KMS-11 (cell line): ENCODE results near the gene PSMC2.

Experiments used
- H2AFZ ChIP-seq: fragments of 200-600 bp; sonication (generic); 2 replicates; pipeline ENCODE4 v1.6.1; 2016; ENCODE audit warnings: antibody characterized with exemption, mixed run types, low read depth
- H3K27ac ChIP-seq: fragments of 200-600 bp; sonication (generic); 2 replicates; pipeline ENCODE4 v1.6.1; 2016; ENCODE audit warnings: mild to moderate bottlenecking, mixed run types
- H3K27me3 ChIP-seq: fragments of 200-600 bp; sonication (generic); 2 replicates; pipeline ENCODE4 v1.6.1; 2017; ENCODE audit warnings: mild to moderate bottlenecking, low read depth, mixed run types, moderate library complexity; ENCODE audit not compliant: insufficient read depth
- H3K36me3 ChIP-seq: fragments of 200-600 bp; sonication (generic); 2 replicates; pipeline ENCODE4 v1.6.1; 2017; ENCODE audit warnings: mild to moderate bottlenecking, mixed run types; ENCODE audit not compliant: insufficient read depth
- H3K4me1 ChIP-seq: fragments of 200-600 bp; sonication (generic); 2 replicates; pipeline ENCODE4 v1.6.1; 2016; ENCODE audit warnings: mild to moderate bottlenecking, low read depth, mixed run types; ENCODE audit not compliant: poor library complexity, severe bottlenecking
- H3K4me2 ChIP-seq: fragments of 200-600 bp; sonication (generic); 2 replicates; pipeline ENCODE4 v1.7.0; 2016; ENCODE audit warnings: mild to moderate bottlenecking, mixed run types
- H3K4me3 ChIP-seq: fragments of 200-600 bp; sonication (generic); IDR thresholded peaks from 2 replicates; pipeline ENCODE4 v1.6.1; 2017; ENCODE audit warnings: low read depth, low read length, mixed read lengths; ENCODE audit not compliant: insufficient read depth
- H3K79me2 ChIP-seq: fragments of 200-600 bp; sonication (generic); 2 replicates; pipeline ENCODE4 v1.6.1; 2016; ENCODE audit warnings: low read depth, mixed run types; ENCODE audit not compliant: insufficient read depth
- H3K9ac ChIP-seq: fragments of 200-600 bp; sonication (generic); 2 replicates; pipeline ENCODE4 v1.6.1; 2016; ENCODE audit warnings: mild to moderate bottlenecking, mixed run types
- H4K20me1 ChIP-seq: fragments of 200-600 bp; sonication (generic); 2 replicates; pipeline ENCODE4 v1.6.1; 2016; ENCODE audit warnings: mild to moderate bottlenecking, mixed run types; ENCODE audit not compliant: insufficient read depth
- CTCF ChIP-seq: fragments of 200-600 bp; sonication (generic); conservative IDR thresholded peaks from 2 replicates; pipeline ENCODE4 v1.6.1; 2017; ENCODE audit warnings: low read depth, mild to moderate bottlenecking, antibody characterized with exemption, low read length, moderate library complexity, mixed read lengths

PSMC2 gene

GRCh38 chr7:103382032-103382402, 34.6 kb downstream of the PSMC2 start:
- no peak overlapping the region for H3K4me3 ChIP-seq
- no peak overlapping the region for H2AFZ ChIP-seq
- H3K27ac ChIP-seq, result no peak overlapping the region
- no peaks in the 10 kb centered on the region for H3K36me3 ChIP-seq
- H4K20me1 ChIP-seq, result no peaks in the 10 kb centered on the region
- H3K27me3 ChIP-seq, result no peaks in the 10 kb centered on the region
- no peak overlapping the region for H3K9ac ChIP-seq
- H3K4me1 ChIP-seq, result no peaks in the 10 kb centered on the region
- H3K79me2 ChIP-seq, result no peaks in the 10 kb centered on the region
- no peak for TF ChIP-seq CTCF
- H3K4me2 ChIP-seq, result no peak overlapping the region

GRCh38 chr7:103387242-103387641, 39.8 kb downstream of the PSMC2 start:
- Histone ChIP-seq H3K9ac (no peak overlapping the region), H2AFZ (no peak overlapping the region), H3K4me2 (no peak overlapping the region), H3K27me3 (no peaks in the 10 kb centered on the region), H3K79me2 (no peaks in the 10 kb centered on the region), H3K4me3 (no peak overlapping the region), H3K27ac (no peak overlapping the region), H4K20me1 (no peaks in the 10 kb centered on the region), H3K36me3 (no peaks in the 10 kb centered on the region), H3K4me1 (no peaks in the 10 kb centered on the region)
- no peak for TF ChIP-seq CTCF

- TF ChIP-seq CTCF, result no peak
- H3K27ac ChIP-seq, result no peak overlapping the region
- no peaks in the 10 kb centered on the region for H3K27me3 ChIP-seq
- no peak overlapping the region for H2AFZ ChIP-seq
- H3K4me1 ChIP-seq, result no peaks in the 10 kb centered on the region
- no peak overlapping the region for H3K4me2 ChIP-seq
- H3K9ac ChIP-seq, result no peak overlapping the region
- H3K36me3 ChIP-seq, result no peaks in the 10 kb centered on the region
- H3K79me2 ChIP-seq, result no peaks in the 10 kb centered on the region
- no peaks in the 10 kb centered on the region for H4K20me1 ChIP-seq
- H3K4me3 ChIP-seq, result no peak overlapping the region
These were observed 41.2 kb downstream of the PSMC2 start for GRCh38 chr7:103388469-103389140.

GRCh38 chr7:103389263-103389662, 41.8 kb downstream of the PSMC2 start:
- no peak for TF ChIP-seq CTCF
- no peak overlapping the region for H3K27ac ChIP-seq
- H3K9ac ChIP-seq, result no peak overlapping the region
- no peaks in the 10 kb centered on the region for H3K27me3 ChIP-seq
- H3K4me2 ChIP-seq, result no peak overlapping the region
- no peaks in the 10 kb centered on the region for H4K20me1 ChIP-seq
- H3K4me3 ChIP-seq, result no peak overlapping the region
- H3K79me2 ChIP-seq, result no peaks in the 10 kb centered on the region
- no peaks in the 10 kb centered on the region for H3K4me1 ChIP-seq
- no peak overlapping the region for H2AFZ ChIP-seq
- no peaks in the 10 kb centered on the region for H3K36me3 ChIP-seq
